NCI-H1436 treated with DMSO at 0.1 percent for 48 hours (cell line): ENCODE data around the gene MAGI2.

ENCODE experiments used
- DNase-seq: peaks from one replicate; lab custom pipeline; 2025; lab: John Stamatoyannopoulos, UW

The MAGI2 gene

DNA sequence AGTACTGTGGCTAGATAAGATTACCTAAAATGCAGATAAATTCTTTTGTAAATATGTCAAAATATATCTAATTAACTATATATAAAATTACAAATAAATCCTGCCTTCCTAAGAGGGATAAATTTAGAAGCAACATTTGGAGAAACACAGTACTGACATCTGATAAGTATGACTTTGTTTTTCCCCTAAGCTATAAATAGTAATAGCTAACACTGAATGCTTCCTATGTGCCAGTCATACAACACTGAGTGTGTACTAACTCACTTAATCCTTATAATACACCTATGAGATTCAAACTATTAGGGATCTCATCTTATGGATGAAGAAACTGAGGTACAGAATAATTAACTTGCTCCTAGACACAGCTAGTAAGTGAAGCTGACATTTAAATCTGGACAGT, 733.4 kb downstream of the MAGI2 start:
- no peak for DNase-seq

DNA sequence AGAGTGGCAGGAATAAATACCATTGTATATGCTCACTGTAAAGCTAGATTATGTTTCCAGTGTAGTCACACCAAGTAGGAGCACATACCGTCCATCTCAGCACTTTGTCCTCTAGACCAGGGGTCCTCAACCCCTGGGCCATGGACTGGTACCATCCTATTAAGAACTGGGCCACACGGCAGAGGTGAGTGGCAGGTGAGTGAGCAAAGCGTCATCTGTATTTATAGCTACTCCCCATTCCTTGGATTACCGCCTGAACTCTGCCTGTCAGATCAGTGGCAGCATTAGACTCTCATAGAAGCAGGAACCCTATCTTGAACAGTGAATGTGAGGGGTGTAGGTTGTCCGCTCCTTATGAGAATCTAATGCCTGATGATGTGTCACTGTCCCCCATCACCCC, 735.3 kb downstream of the MAGI2 start:
- no peak for DNase-seq

DNA sequence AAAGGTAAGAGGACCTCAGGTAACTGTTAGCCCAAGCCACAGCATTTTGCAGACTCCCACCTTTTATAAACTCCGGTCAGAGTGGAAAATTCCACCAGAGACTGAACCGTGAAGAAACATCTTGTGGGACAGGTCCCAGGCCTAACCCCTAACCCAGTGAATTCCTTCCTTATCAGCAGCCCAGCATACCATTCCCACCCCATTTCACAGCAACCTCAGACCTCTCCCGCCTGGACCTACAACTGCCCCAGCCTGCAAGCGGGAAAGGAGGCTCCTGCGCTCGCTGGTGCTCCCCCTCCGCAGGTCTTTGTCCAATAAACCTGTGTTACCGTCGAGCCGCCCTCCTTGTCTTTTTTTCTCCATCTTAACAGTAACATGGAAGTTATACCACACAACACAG, 736.6 kb downstream of the MAGI2 start:
- no peak for DNase-seq

DNA sequence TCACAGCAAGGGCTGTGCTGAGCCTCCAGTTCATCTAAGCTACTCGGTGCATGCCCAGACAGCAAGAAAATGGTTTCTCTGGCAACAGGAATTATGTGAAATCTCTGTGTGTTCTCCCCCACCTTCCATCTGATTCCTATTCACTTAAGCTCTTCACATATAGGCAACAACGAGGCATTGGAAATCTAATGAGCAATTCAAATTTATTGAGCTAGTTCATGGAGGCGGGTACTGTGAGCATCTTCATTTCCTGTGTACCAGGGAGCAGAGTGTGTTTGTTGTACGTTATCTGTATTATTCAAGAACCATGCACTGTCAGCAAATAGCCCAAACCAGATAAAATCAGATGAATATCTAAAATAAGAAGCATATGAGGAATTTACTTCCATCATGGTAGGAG, 739.1 kb downstream of the MAGI2 start:
- no peak for DNase-seq

DNA sequence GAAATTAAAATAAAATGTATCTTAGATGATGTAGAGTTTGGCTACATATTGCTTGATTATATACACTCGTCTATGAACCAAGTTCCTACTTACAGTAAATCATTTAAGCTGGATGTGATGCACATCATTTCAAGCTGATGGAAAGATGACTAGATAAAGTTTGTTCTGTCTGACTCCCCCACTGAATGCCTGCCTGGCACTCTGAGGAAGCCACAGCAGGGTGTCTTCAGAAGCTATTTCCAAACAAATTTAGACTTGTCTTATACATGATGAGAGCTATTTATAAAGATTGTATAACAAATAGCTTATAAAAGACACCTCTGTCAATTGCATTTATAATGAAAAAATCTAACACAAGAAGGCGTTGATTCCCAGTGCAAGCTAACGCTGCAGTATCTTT, 741.4 kb downstream of the MAGI2 start:
- no peak for DNase-seq

DNA sequence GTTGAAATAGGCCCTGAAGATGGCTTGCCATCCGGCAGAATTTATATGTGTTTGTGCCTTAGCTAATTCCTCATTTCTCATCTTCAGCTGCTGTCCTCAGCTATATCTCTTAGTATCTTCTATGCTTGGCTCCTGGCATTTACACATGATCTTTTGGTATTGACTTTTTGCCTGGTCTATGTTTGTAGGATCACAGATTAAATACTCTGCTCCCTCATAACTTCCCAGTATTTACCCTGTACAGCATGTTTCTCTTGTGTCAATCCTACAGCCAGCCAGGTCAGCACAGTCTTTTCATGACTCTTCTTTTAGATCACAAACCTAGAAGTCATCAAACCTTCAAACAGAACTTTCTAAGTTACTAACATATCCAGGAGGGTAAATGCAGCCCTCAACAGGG, 743.8 kb downstream of the MAGI2 start:
- no peak for DNase-seq

DNA sequence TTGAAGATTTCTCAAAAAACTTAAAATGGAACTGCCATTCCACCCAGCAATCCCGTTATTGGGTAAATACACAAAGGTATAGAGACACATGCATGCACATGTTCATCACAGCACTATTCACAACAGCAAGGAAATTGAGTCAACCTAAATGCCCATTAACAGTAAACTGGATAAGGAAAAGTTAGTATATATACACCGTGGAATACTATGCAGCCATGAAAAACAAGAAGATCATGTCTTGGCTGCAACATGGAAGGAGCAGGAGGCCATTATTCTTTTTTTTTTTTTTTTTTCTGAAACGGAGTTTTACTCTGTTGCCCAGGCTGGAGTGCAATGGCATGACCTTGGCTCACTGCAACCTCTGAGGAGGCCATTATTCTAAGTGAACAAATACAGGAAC, 749.0 kb downstream of the MAGI2 start:
- no peak for DNase-seq

DNA sequence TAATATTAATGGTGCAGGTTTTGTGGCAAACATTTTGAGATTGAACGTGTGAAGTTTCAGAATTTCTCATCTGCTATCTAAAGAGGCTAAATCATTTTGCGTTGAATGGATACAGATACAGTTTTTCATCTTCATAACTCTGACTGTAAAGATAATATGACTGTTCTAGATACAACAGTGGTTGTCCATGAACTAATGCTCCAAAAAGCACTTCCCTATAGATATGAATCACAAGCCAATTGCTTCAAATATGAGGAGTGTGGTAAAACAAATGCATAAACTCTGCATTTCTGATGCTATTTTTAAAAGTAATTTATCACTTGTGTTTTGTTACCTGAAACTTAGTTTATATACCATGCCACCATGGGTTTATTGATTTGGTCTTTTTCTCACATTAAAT, 750.1 kb downstream of the MAGI2 start:
- no peak for DNase-seq

DNA sequence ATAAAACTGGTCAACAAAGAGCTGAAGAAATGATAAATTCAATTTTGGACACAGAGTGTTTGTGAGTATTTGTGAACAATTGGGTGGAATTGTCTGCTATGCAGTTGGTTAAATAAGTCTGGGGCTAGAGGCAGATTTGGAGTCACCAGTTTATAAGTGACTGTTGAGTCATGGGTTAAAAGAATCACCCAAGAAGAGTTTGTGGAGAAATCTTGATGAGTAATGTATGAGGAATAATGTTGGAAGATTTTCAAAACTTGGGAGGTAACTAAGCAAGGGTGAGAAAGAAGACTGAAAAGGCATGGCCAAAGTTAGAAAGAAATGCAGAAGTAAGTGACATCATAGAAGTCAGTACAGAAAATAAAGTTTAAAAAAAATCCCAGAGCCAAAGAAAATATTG, 750.7 kb downstream of the MAGI2 start:
- no peak for DNase-seq

DNA sequence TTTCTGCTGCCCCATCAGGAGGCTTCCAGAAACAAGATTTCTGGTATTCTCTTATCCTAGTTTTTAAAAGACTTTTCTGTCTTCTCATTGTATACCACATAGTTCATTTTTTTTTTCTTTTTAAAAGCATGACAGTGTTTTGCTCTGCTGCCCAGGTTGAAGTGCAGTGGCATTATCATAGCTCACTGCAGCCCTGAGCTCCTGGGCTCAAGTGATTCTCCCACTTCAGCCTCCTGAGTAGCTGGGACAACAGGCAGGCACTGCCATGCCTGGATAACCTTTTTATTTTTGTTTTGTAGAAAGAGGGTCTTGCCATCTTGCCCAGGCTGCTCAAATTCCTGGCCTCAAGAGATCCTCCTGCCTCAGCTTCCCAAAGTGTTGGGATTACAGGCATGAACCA, 757.6 kb downstream of the MAGI2 start:
- no peak for DNase-seq

DNA sequence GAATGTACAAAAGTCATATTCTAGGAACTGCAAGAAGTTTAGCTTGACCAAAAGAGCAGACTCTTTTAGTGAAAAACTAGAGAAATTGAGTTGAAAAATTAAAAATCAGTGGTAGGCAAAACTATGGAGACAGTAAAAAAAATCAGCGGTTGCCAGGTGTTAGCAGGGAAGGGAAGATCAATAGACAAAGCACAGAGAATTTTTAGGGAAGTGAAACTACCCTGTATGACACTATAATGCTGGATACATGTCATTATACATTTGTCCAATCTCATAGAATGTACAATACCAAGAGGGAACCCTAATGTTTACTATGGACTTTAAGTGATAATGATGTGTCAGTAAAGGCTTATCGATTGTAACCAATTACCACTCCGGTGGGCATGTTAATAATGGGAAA, 761.9 kb downstream of the MAGI2 start:
- no peak for DNase-seq

DNA sequence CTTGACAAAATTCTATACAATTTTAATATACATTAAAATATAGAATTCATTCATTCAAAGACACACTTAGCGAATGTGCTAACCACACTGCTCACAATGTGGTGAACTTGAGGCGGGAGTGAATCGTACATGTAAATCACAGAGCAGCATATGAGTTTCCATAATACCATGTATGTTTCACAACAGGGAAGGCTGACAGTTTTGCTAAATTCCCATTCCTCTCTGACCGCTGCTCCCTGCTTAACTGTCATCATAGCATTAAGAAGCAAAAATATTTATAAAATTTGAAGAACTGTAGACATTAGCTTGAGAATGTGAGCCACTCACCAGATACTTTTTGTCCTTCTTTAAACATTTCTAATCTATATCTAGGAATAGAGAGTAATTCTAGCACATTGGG, 763.3 kb downstream of the MAGI2 start:
- no peak for DNase-seq

DNA sequence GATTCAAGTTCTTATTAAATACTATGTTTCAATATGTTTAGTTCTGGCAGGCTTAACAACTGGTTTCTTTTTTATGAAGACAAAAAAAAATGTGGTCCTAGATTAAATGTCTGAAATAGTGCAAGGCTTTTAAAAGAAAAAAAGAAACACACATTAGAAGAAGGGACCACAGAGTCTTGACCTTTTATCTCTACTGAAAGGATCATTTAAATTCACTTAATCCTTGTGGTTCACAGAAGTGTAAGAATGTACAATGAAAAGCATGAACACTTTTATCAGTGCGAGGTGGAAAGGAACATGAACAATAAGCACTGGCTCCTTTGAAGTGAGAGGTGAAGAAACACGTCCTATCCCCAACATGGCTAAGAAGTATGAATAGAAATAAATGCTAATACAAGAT, 765.1 kb downstream of the MAGI2 start:
- DNase-seq: no peak

DNA sequence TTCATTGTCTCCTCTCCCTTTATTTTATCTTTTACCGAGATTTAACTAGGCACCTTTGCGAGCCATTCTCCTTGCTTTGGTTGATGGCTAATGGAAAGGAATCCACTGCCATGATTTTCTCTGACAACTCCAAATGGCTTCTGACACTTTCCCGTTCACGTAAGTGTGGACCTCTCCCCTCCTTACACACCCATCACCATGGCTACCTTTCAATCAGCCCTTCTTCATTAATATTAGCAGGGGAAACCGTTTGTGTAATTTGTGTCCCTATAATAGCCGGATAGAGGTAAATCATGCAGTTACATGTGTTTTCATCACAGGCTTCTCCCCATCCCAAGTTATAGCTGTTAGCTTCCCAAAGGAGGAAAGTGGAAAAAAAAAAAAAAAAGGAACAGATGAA, 767.3 kb downstream of the MAGI2 start:
- DNase-seq: no peak

DNA sequence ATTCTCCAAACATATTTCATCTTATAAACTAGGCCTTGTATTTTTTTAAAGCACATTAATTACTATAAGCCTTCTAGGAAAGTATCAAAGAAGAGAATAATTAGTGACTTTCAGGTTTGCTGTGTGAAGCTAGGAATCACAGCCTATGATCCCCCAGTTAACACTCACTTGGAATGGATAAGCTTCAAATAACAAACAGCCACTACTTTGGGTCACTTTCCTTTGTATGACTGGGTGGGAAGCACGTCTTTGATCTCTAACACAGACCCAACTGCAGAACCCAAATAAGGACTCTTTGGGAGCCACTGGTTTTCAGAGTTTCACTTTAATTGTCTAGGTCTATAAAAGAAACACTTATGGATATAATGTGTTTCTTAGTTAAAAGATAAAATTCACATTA, 769.3 kb downstream of the MAGI2 start:
- DNase-seq: no peak

DNA sequence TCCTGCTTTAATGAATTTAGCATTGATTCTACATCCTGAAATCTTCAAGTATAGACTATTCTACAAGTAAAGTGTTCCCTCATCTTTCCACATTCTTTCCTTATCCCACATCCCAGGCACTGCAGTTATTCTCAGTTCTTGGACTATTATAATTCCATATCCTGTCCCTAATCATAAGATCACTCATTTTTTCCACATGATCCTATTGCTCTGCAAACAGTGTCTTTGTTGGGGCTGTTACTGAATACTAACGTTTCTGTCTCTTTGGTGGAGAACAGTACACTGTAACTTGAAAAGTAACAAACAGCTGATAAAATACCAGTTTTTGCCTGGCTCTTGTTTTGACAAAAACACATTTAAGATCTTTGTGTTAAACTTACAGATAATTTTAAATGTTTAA, 769.9 kb downstream of the MAGI2 start:
- no peak for DNase-seq

DNA sequence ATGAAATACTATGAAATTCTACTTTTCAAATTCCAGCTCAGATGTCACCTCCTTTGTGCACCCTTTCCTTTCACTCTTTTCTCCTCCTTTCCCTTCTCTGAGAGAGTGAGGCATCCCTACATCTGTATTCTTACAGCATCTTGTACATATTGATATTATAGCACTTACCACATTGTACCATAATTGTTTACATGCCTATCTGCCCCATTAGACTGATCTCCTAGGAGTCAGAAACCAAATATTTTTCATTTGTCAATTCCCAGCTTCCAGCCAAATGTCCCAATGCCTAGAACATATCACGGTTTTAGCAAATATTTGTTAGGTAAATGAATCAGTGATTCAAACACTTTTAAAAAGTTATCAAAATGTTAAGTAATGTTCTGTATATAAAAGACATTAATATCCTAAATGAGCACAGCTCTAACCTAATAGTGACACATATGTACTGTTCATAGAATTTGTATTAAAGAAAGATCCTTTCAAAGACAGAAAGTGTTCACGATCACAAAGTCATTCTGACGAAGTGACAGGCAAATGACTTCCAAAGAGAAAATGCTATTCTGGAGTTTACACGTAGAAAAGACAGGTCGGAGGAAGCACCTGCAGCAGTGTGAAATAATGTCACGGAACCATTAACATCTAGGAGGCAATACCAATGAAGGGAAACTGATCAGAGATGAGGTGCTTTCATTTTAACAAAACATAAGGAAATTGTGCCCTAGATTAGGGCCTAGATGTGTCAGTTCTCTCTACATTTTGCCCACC, 774.2 kb downstream of the MAGI2 start:
- no peak for DNase-seq

DNA sequence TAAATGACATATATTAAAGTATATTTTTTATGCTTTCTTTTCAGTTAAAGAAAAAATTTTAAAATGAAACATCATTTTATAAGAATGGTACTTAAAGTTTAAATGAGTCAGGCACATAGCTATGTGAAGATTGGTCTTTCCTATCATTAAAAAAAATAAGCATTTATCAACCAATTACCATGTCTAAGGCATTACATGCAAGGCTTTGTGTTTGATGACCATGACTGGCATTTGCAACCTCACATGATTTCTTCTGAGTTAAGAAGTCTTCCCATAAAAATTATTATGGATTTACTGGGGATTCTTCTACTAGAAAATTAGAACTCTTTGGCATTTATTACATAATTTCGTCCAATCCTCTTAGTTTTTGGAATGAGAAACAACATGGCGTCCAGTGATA, 776.1 kb downstream of the MAGI2 start:
- DNase-seq: no peak

DNA sequence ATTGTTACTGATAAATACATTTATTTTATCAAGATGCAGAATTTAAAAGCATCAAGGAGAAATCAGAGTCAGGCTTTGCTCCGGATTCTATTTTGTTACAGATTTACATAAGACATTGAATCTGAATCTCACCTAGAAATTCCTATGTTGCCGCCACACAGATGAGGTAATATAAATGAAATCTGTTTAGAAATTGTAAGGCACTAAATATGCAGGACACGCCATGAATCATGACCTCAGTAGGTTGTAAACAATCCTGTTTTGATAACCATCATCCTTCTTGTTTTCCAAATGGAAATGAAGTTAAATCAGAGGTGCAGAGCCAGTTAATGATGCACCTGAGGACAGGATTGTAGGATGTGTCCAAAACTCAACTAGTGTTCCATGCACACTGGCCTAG, 778.0 kb downstream of the MAGI2 start:
- DNase-seq: no peak

DNA sequence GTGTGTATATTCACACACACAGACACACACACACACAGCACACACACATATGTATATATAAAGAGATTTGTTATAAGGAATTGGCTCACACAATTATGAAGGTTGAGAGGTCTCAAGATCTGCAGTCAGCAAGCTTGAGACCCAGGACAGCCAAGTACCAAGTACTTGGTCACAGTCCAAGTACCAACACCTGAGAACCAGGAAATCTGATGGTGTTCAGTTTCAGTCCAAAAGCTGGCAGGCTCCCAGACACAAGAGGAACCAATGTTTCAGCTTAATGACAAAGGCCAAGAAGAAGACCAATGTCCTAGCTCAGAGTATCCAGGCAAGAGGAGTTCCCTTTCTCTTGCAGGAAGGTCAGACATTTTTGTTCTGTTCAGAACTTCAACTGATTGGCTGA, 780.2 kb downstream of the MAGI2 start:
- DNase-seq: no peak

DNA sequence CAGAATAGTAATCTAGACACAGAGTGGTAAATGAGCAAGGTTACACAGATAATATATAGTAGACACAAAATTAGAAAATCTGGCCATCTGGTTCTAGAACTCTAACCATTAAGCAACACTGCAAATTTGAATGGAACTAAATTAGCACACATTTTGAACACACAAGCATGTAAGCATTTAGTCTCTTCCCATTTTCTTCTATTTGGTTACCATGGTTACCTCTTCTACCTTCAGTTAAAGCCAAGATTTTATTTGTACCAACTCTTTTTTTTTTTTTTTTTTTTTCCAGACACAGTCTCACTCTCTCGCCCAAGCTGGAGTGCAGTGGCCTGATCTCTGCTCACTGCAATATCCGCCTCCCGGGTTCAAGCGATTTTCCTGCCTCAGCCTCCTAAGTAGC, 790.5 kb downstream of the MAGI2 start:
- DNase-seq: no peak

DNA sequence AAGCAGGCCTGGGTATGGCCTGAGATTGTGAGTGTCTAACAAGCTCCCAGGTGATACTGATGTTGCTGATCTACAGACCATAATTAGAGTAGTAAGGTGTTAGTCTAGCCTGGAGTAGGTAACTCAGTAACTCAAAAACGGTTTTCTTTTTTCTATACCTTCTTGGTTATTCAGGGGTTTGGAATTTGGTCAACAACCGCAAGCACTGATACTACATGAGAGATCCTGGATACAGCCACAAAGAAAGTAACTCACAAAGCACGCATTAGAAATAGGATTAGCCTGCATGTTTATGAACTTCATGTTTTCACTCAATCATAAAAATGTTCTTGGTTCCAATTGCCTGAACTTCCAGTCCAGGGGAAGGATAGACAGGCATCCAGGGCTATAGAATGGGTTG, 803.5 kb downstream of the MAGI2 start:
- DNase-seq: no peak

DNA sequence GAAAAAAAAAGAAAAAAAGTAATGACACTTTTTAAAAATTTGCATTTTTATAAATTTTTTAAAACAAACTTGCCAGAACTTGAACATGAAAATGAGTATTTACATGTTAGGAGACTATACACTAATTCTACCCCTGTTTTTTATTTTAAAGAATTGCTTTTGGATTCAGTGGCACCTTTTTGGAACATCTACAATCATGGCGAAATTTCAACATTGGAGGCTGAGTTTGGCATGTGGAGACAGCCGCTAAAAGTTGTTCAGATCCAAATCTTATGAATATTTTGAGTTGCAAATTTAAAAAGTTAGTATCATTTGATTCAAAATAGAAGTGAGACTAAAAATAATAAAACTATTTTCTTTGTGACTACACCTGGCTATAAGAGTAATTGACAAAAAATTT, 804.2 kb downstream of the MAGI2 start:
- no peak for DNase-seq

DNA sequence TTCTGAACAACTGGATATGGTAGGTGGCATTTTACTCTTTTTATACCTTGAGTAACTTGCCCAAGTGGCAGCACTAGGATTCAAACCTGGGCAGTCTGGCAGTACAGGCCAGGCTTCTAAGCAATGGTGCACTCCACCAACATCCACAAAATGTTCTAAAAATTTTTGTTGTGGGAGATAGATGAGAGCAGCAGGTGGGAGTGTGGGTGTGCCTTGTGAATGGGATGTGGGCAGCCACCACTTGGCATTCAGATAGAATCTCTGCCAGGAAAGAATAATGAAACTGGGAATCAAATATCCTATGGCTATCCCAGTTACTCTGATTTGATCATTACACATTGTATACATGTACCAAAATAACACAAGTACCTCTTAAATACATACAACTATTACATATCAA, 810.7 kb downstream of the MAGI2 start:
- no peak for DNase-seq

DNA sequence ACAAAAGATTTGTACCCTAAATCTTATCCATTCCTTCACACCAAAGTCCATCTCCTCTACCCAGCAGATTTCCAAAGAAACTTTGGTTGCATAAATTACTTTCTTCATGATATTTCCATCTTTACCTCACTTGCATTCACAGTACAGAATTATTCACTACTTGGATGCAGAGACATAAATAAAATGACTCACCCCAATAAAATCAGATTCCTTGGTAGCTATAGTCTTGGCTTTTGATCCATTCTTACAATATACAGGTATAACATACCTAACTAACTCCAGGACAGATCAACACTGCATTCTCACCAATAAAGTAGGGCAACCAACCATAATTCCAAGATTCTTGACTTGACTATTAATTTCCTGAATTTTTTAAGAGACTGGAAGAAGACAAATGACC, 815.1 kb downstream of the MAGI2 start:
- no peak for DNase-seq
